LNCaP clone FGC (cell line): ENCODE measurements around the gene HOXD12.

ENCODE experiments used
- DNase-seq: peaks from one replicate; pipeline ENCODE4 v3.0.0-alpha.2; 2011; ENCODE audit warnings: low read depth
- H3K4me3 ChIP-seq: 2 replicates; pipeline ENCODE4 v1.5.1; 2011; ENCODE audit warnings: mild to moderate bottlenecking, low read depth, low read length, control low read depth
- TF ChIP-seq, protein P1 (sequence below): IDR thresholded peaks from 2 replicates; pipeline ENCODE4 v1.5.1; 2012; ENCODE audit warnings: mild to moderate bottlenecking; ENCODE audit not compliant: control insufficient read depth, insufficient read depth; ENCODE audit errors: extremely low read depth

The HOXD12 gene

DNA sequence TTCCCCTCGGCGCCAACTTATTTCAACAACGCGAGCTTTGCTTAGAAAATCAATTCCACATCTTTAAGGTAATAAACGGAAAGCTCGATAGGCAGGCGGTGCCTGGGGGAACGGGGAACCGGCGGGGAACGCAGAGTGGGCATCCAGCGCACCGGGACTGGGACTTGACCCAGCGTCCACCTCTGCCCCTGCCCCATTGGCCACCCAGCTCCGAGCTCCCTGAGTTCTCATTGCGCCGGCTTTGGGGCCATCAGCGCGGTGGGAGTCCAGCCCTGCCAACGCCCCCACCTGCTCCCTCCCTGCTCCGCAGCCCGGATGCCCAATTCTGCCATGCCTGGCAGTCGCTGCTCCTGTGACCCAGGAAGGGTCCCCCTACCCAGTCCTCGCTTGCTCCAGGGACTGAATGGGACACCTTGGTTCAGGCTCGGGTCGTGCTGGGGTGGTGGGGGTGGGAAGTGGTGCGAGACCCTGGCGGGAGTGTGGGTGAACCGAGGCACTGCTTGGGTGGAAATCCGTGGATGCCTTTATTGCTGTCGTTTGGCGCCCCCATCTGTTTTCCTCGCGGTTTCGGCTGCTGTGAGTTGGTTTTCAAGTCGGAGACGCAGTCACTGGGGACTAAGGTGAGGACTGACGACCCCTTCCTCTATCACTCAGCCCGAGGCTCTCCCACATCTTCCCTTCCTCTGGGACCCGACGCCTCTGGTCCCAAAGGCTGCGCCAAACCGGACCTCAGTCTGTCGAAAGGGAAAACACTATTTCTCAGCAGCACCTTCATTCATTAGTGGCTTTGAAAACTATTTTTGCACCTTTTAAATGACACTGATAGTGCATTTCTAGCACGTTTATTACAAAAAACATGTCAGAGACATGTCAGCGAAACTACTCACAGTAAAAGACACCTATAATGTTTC, 13.5 kb upstream of the HOXD12 start:
- TF ChIP-seq, protein P1, sequence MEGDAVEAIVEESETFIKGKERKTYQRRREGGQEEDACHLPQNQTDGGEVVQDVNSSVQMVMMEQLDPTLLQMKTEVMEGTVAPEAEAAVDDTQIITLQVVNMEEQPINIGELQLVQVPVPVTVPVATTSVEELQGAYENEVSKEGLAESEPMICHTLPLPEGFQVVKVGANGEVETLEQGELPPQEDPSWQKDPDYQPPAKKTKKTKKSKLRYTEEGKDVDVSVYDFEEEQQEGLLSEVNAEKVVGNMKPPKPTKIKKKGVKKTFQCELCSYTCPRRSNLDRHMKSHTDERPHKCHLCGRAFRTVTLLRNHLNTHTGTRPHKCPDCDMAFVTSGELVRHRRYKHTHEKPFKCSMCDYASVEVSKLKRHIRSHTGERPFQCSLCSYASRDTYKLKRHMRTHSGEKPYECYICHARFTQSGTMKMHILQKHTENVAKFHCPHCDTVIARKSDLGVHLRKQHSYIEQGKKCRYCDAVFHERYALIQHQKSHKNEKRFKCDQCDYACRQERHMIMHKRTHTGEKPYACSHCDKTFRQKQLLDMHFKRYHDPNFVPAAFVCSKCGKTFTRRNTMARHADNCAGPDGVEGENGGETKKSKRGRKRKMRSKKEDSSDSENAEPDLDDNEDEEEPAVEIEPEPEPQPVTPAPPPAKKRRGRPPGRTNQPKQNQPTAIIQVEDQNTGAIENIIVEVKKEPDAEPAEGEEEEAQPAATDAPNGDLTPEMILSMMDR, result peak; percentile 75
- H3K4me3 ChIP-seq, result no peak overlapping the region
- DNase-seq, result no peak

DNA sequence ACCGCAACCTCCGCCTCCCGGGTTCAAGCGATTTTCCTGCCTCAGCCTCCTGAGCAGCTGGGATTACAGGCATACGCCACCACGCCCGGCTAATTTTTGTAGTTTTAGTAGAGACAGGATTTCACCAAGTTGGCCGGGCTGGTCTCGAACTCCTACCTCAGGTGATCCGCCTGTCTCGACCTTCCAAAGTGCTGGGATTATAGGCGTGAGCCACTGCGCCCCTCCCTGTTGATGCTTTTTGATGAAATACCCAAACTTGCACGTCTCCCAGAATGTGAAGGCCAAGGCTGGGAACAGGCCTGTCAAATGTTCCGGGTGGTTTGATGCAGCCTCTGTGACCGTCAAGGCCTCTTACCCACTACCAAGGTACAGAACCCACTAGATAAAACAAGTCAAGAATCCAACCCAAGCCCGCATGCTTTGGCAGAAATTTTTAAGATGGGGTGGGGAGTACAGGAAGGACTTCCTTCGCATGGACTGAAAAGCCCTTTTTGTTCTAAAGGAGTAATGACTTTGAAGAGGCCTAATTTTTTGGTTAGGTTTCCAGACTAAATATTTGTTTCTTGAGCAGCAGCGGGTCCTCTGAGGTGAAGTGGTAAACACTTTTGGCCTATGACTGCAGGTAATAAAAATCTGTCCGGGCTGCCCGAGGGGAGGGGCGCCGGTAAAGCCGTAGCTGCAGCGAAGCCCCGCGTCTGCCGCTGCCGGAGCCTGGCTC, 12.1 kb upstream of the HOXD12 start:
- TF ChIP-seq, protein P1, result no peak
- DNase-seq, result no peak
- H3K4me3 ChIP-seq, result no peak overlapping the region

- TF ChIP-seq, protein P1, result peak; percentile 86
- no peak overlapping the region; the same call in 1 of the 2 replicates for H3K4me3 ChIP-seq
These were observed 11.3 kb upstream of the HOXD12 start for GRCh38 chr2:176088048-176088936.

DNA sequence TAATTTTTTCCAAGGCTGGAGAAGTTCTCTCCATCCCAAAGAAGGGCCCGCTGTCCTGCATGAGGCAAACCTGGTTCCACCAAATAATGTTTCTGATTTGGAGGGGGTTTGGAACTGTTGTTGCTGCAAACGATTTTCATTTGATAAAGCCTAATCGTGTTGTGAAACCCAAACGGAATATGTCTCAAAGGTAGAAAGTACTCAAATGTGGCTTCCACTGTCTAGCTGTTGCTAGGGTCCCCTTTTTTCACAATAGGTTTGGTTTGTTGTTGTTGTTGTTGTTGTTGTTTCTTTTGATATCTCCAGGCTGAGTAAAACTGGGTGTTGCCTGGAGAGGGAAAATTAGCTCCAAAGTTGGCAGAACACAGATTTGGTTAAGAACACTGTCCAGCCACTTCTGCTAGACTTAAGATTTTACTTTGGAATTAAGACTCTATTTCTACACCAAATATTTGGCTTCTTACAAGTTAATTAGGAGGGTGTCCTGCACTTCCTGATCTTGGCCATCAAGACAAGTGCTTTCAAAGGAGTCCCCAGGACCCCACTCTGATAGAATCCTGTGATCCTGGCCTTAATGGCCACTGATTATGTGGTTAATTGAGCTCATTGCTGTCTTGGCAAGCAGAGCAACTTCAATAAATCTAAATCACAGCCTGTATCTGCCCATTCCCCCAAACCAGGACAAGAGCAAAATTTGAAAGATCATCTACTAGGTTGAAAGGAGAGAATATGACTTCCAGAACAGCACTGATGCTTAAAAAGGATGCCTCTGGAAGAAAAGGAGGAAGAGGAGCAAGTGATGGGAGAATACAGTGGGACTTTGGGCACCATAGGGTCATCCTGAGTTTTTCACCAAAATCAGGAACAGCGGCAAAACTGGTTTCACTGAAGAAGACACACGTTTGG, 10.4 kb upstream of the HOXD12 start:
- no peak overlapping the region for H3K4me3 ChIP-seq
- TF ChIP-seq, protein P1, result no peak
- no peak for DNase-seq

More at GRCh38 chr2:176088048-176088936, 11.3 kb upstream of the HOXD12 start:
- DNase-seq, result no peak

DNA sequence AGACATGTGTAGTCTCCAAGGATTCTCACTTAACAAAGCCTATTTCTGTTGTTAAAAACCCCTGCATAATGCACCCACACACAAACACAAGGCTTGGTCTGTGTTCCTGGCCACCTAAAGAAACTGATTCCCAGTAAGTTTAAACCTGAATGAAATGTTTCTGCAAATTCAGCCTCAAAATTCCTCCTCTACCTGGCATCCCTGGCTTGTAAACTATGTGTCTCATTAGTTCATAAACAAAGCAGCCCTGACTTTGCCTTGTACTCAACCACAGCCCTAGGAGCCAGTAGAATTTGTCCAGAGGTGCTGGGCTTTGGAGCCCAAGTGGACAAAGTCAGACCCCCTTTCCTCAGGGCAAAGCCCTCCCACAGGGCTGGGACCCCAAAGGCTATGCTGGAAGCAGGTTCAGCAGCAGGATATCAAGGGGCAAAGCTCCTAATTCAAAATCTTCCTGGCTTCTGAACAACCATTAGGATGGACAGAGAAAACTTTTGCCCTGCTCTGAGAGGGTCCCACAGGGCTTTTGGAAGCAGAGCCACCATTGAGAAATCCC, 9.7 kb upstream of the HOXD12 start:
- no peak overlapping the region for H3K4me3 ChIP-seq
- TF ChIP-seq, protein P1, result no peak
- no peak for DNase-seq
